ENCODE measurements around the gene VMP1.

VMP1 gene

DNA sequence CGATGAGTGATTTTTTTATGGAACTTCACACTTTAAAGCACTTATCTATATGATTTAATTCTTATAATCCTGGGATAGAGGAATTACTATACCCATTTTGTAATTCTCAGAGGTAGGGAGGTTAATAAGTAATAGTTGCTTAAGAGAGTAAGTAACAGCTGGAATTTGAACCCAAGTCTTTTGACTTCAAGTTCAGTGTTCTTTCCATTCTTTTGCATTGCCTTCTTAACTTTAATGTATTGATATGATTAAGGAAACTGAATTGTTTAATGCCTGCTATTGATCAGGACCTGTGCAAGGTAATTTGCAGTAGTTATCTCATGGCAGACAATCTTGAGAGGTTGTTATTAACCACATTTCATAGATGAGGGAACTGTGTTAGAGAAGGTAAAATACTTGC lies 106.8 kb downstream of the VMP1 start:
- DNase-seq: no peak
- no peaks in the 10 kb centered on the region for H3K4me1 ChIP-seq
- no peak overlapping the region for H3K27ac ChIP-seq
- no peaks in the 10 kb centered on the region for H3K9me3 ChIP-seq
- H3K4me3 ChIP-seq: no peak overlapping the region
- intact Hi-C loops (cut with DNase I; ENCODE audit: low total_unique reads): no loop called here
- peaks cover 0 to 22% (median under 1%) of the 10 kb centered on the region in 3 donors for H3K36me3 ChIP-seq
- H3K27me3 ChIP-seq: no peaks in the 10 kb centered on the region
- TF ChIP-seq, protein P1, sequence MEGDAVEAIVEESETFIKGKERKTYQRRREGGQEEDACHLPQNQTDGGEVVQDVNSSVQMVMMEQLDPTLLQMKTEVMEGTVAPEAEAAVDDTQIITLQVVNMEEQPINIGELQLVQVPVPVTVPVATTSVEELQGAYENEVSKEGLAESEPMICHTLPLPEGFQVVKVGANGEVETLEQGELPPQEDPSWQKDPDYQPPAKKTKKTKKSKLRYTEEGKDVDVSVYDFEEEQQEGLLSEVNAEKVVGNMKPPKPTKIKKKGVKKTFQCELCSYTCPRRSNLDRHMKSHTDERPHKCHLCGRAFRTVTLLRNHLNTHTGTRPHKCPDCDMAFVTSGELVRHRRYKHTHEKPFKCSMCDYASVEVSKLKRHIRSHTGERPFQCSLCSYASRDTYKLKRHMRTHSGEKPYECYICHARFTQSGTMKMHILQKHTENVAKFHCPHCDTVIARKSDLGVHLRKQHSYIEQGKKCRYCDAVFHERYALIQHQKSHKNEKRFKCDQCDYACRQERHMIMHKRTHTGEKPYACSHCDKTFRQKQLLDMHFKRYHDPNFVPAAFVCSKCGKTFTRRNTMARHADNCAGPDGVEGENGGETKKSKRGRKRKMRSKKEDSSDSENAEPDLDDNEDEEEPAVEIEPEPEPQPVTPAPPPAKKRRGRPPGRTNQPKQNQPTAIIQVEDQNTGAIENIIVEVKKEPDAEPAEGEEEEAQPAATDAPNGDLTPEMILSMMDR (IDR thresholded peaks at IDR 0.05): no peak

DNA sequence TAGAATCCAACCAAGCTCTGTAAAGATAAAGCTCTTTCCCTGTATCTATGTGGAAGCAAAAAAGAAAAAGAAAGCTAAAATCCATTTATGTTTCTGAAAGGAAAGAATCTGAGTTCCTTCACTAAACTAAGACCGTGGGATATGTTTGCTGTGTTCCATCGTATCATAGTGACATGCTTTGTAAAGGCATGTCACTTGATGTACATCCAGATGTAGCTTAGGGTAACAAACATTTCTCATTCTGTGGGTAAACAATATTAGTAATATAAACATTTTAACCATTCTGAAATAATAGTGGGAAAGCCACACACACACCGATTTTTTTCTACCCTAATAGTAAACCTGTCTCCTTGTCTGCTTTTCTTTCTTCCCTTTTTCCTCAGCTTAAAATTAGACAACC lies 107.2 kb downstream of the VMP1 start:
- no peak for DNase-seq
- intact Hi-C loops (cut with DNase I; ENCODE audit: low total_unique reads): no loop called here
- H3K4me3 ChIP-seq: no peak overlapping the region
- no peaks in the 10 kb centered on the region for H3K27me3 ChIP-seq
- H3K4me1 ChIP-seq: no peaks in the 10 kb centered on the region
- H3K9me3 ChIP-seq: no peaks in the 10 kb centered on the region
- peaks cover 0 to 22% (median 5%) of the 10 kb centered on the region in 3 donors for H3K36me3 ChIP-seq
- H3K27ac ChIP-seq: no peak overlapping the region
- TF ChIP-seq, protein P1 (IDR thresholded peaks at IDR 0.05): no peak

DNA sequence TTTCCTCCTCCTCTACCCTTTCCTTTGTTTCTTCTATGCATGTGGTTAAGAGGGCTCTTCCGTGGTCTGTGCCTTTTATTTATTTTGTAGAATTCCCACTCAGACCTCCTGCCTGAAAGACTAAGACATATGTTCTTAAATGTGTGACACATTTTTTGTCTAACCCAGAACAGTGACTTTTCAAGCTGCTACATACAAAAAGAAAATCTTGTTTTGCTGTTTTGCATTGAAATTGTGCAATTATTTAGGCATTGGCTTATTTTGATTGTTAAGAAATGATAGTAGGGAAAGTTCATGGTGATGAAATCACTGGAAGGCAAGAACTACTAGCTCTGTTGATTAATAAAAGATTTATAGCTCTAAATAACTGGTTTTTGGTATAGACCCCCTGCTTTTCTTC lies 108.5 kb downstream of the VMP1 start:
- DNase-seq: no peak

DNA sequence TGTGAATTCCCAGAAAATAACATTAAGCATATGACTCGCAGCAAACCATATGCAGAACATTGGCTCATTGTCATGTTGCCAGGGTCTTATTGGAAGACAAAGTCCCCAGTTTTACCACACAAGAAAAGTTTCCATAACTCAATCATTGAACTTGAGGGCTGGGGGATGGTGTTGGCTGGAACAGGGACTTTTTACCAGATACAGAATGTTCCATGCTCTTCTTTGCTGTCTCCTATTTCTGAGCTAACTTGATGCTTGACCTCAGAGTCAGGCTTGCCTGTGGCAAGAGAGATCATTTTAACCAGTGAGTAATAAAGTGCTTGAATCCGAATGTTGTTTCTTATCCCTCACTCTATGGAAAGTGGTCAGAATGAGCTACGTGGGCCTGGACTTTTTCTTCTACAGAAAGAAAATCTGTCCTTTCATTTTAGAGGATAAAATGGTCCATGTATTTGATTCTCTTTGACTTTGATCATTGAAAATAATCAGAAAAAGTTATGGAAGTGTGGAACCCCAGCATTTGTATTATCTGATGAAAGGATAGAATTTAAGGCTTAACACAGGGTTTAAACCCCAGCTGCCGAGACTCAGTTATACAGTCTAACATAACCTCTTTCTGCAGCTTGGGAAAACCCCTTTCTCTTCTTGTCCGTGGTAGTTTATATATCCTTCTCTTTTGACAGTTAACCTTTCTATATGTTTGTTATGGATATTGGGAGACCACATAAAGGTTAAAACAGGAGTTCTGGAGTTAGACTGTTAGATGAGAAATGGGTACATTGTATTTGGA lies 118.3 kb downstream of the VMP1 start:
- Histone ChIP-seq H3K36me3 (no peaks in the 10 kb centered on the region), H3K4me3 (no peak overlapping the region), H3K4me1 (peaks cover 0 to 55% (median 27%) of the 10 kb centered on the region in 4 donors), H3K27ac (peak overlapping the region; percentile 74 to 75), H3K27me3 (no peaks in the 10 kb centered on the region), H3K9me3 (no peaks in the 10 kb centered on the region)
- peak in 1 of 2 donors; percentile 51 for DNase-seq
- intact Hi-C loops (cut with DNase I; ENCODE audit: low total_unique reads): no loop called here
- TF ChIP-seq, protein P1 (IDR thresholded peaks at IDR 0.05): no peak

More for the DNA sequence above, 108.5 kb downstream of the VMP1 start:
- no peaks in the 10 kb centered on the region for H3K9me3 ChIP-seq
- TF ChIP-seq, protein P1 (IDR thresholded peaks at IDR 0.05): no peak
- H3K4me3 ChIP-seq: no peak overlapping the region
- intact Hi-C loops (cut with DNase I; ENCODE audit: low total_unique reads): no loop called here
- H3K27ac ChIP-seq: no peak overlapping the region
- no peaks in the 10 kb centered on the region for H3K4me1 ChIP-seq
- H3K27me3 ChIP-seq: no peaks in the 10 kb centered on the region
- peaks cover 0 to 17% (median 13%) of the 10 kb centered on the region in 3 donors for H3K36me3 ChIP-seq

DNA sequence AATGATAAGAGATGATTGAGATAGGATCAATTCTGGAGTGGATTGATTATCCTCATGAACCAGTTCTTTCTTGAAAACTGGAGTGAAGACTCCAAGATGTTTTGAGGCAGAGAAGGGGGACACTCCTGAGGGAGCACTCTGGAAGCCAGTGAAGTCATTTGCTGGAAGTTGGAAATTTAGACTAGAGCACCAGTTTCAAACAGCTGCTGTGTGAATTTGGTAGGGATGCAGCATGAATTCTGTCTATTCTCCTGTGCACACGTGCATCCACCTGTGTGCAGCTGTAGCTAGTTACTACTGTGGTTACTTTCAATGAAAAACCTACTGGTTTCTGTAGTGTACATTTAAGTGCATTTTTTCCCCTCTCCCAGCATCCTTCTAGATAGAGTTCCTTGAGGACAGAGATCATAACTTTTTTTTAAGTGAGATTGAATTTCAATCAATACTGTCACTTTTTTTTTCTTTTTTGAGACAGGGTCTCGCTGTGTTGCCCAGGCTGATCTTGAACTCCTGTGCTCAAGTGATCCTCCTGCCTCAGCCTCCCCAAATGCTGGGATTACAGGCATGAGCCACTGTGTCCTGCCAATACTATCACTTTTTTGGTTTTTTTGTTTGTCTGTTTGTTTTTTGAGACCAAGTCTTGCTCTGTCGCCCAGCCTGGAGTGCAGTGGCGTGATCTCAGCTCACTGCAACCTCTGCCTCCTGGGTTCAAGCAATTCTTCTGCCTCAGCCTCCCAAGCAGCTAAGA lies 119.4 kb downstream of the VMP1 start:
- H3K27me3 ChIP-seq: no peaks in the 10 kb centered on the region
- H3K36me3 ChIP-seq: no peaks in the 10 kb centered on the region
- DNase-seq: no peak
- H3K9me3 ChIP-seq: no peaks in the 10 kb centered on the region
- peak overlapping the region; percentile 74 to 75 for H3K27ac ChIP-seq
- TF ChIP-seq, protein P1 (IDR thresholded peaks at IDR 0.05): no peak
- intact Hi-C loops (cut with DNase I; ENCODE audit: low total_unique reads): no loop called here
- H3K4me1 ChIP-seq: peaks cover 0 to 67% (median 35%) of the 10 kb centered on the region in 4 donors
- no peak overlapping the region for H3K4me3 ChIP-seq

All from tibial artery (tissue), 4 donors.